GM13977 (cell line): ENCODE measurements around the gene FMN1.

Experiments used
- DNase-seq: peaks from one replicate; pipeline ENCODE4 v3.0.0; 2012; ENCODE audit warnings: low spot score
- CTCF ChIP-seq: IDR thresholded peaks from 2 replicates; pipeline ENCODE4 v1.5.1; 2012; ENCODE audit warnings: mild to moderate bottlenecking, control low read depth; ENCODE audit not compliant: insufficient read depth; ENCODE audit errors: extremely low read depth, missing control alignments
- in situ Hi-C: fragments of 300-500 bp; cut with MboI; formaldehyde crosslinking; loops from one replicate; pipeline ENCODE4 v1.12.0; 2022; ENCODE audit warnings: low sequenced_read_pairs, low pct_unique_long_range_greater_than_20kb, mixed read lengths, inconsistent platforms; ENCODE audit not compliant: unreplicated experiment

Gene FMN1

DNA sequence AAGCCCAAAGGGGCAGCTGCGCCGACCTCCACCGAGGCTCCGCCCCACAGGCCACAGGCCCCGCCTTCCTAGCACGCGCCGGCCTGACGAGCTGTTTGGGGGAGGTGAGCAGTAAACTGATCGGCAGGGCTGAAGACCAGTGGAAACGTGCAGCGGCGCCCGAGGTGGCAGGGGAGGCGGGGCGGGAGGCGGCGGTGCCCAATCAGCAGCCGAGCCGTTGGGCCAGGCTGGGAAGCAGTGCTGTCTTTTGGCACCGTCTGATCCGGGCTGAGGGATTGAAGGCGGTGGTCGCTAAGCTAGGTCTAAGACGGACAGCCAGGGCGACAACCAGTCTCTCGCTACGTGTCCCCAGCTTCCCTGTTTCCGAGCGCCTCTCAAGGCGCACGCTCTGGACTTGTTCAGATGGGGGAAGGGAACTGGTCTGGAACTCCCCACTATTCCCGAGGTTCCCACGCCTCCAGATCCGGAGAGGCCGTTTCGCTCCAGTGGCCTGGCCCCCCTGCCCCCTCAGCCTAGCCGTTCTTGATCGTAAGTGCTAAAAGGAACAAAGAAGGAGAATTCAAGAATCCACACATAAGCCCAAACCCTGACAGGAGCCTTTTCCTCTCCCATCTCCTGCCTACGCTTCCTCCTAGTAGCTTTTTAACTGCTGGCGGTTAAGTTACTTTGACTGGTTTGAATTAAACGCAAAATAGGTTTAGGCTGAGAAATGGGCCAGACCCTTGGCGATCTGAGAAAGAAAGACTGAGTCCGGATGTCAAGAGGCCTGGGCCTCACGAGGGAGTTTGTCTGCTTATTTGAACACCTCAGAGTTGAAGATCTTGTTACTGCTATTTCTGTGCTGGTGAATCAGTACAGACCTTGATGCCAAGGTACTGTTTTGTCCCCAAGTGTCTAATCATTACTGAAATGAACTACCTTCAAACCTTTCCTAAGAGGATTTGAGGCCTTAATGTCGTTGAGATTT is at the start of gene FMN1:
Gene FMN1 (minus strand): TSS at position 11 of the 967 bp plus-strand sequence. CDS start 39,800 bp downstream, outside the sequence.
- in situ Hi-C loops = no loop called here
- TF ChIP-seq CTCF = no peak
- peak; percentile 72 for DNase-seq

GRCh38 chr15:33243869-33244268 is 49.4 kb upstream of the FMN1 start:
- in situ Hi-C loops = no loop called here
- DNase-seq = no peak
- TF ChIP-seq CTCF = no peak

DNA sequence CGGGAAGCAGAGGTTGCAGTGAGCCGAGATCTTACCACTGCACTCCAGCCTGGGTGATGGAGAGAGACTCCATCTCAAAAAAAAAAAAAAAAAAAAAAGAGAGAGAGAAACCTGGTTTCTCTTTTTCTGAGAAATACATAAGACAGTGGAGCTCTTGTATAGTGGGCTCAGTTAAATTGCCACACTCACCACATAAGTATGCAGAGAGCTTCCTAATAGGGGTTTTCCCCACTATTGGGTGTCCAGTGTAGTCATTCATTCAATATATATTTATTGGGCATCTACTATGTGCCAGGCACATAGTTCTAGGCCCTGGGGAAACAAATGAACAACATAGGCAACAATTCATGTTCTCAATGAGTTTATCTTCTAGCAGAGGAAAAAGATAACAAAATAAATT is 48.9 kb upstream of the FMN1 start:
- no peak for TF ChIP-seq CTCF
- in situ Hi-C loops = no loop called here
- DNase-seq = no peak

DNA sequence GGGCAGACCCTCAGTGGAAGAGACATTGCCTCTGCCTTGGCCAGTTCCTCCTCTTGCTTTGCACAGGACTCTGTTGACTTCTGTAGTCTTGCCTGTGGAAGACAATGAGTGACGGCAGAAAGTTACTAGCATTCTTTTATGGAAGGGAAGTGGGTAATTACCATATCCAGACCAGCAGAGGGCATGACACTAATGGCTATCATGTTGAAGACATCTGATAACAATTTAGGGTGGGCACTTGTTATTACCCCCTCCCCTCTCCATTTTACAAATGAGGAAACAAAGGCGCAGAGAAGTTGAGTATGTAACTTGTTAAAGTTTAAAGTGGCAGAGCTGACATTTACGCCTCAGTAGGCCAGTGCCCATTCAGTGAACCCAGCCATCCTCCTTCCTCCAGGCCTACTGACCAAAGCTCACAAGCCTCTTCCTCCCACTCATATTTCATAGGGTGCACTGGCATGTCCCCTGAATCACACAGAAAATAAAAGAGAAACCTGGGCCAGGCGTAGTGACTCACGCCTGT is 48.2 kb upstream of the FMN1 start:
- DNase-seq = peak; percentile 21
- in situ Hi-C loops = no loop called here
- peak; percentile 31 for TF ChIP-seq CTCF

DNA sequence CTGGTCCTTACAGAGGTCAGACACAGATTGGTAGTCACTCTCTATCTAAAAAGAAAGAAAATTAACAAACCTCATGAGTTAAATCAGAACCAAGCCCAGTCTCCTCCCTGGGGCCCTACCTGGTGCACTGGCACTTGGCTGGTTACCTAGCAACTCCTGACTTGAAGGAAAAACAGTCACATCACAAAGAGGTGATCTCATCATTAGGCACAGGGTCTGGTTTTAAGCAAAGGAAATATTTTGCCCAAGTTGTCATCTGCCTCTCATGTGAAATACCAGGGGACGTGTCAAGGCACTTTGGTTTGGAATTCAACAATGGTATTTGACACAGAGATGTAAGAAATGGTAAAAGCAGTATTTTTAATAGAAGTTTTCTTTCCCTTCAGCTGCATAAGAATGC is 47.7 kb upstream of the FMN1 start:
- in situ Hi-C loops = no loop called here
- DNase-seq = no peak
- TF ChIP-seq CTCF = no peak

DNA sequence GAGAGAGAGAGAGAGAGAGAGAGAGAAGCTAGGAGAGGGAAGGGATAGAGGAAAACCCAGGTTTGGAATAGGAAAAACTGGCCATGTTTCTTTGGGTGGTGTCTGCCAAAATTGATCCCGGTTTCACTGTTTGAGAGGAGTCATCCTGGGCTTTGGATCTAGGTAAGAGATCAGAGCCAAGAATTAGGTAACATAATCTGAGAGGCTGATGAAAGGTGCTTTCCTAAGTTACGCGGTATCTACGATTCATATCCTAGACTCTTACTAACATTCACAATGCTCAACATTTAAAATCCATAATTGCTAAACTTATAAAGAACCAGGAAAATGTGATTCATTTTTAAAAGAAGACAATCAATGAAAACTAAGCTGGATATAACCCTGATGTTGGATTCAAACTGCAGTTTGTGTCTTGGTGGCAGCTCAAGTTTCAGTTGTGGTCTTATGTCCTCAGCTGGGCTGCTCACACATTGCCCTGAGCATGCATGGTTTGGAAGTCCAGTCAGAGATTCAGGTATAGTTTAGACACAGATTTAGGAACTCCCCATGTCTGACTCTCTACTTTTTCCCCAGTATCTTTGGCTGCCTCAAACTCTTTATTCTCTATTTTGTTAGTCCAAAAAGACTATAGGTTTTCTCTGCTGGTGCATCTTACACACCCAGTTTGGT is 42.5 kb upstream of the FMN1 start:
- no peak for TF ChIP-seq CTCF
- in situ Hi-C loops = no loop called here
- DNase-seq = no peak
